OCI-LY7 (cell line): ENCODE measurements around the gene PRKAG2. TPM values are rescaled to one million over a fixed set of nuclear protein-coding genes. Genes with fewer than 3 reads are reported as not detected.

Experiments used
- BruUV-seq: library from RNA; stranded (reverse); fragments of 400-500 nt; replicated peaks from 2 replicates; lab custom pipeline; 2021; lab: Mats Ljungman, UMichigan
- CTCF ChIA-PET: fragments of 300-600 bp; sonication (Branson Sonifier 250); formaldehyde crosslinking; loops from one replicate; lab custom pipeline; 2022; ENCODE audit warnings: antibody characterized with exemption; ENCODE audit not compliant: unreplicated experiment; lab: Charles Lee
- POLR2A ChIA-PET: fragments of 300-600 bp; sonication (Branson Sonifier 250); formaldehyde crosslinking; loops from one replicate; lab custom pipeline; 2022; ENCODE audit warnings: antibody characterized with exemption; lab: Charles Lee
- DNase-seq: peaks from one replicate; pipeline ENCODE4 v3.0.0-alpha.2; 2015; ENCODE audit warnings: low spot score
- H2AFZ ChIP-seq: fragments of 200-600 bp; sonication (generic), shearing (Covaris generic); 2 replicates; pipeline ENCODE4 v1.6.1; 2014; ENCODE audit warnings: mild to moderate bottlenecking, antibody characterized with exemption, low read length, moderate library complexity
- H3K27ac ChIP-seq: fragments of 200-600 bp; sonication (generic); 2 replicates; pipeline ENCODE4 v1.5.1; 2014; ENCODE audit warnings: mixed run types, low read depth, mild to moderate bottlenecking, moderate library complexity, low read length, inconsistent platforms; ENCODE audit not compliant: poor library complexity, severe bottlenecking
- H3K36me3 ChIP-seq: fragments of 200-600 bp; sonication (generic); 2 replicates; pipeline ENCODE4 v1.6.1; 2014; ENCODE audit warnings: mild to moderate bottlenecking, antibody characterized with exemption, low read length, moderate library complexity, mixed read lengths; ENCODE audit not compliant: insufficient read depth
- H3K4me1 ChIP-seq: fragments of 200-600 bp; sonication (generic); 2 replicates; pipeline ENCODE4 v1.5.1; 2014; ENCODE audit warnings: mild to moderate bottlenecking, low read length; ENCODE audit not compliant: insufficient read depth, poor library complexity, severe bottlenecking
- H3K4me2 ChIP-seq: fragments of 200-600 bp; sonication (generic); 2 replicates; pipeline ENCODE4 v1.6.1; 2014; ENCODE audit warnings: mild to moderate bottlenecking, low read length
- H3K4me3 ChIP-seq: fragments of 200-600 bp; sonication (generic); 2 replicates; pipeline ENCODE4 v1.5.1; 2014; ENCODE audit warnings: mild to moderate bottlenecking, low read depth, low read length; ENCODE audit not compliant: poor library complexity, severe bottlenecking
- H3K79me2 ChIP-seq: fragments of 200-600 bp; sonication (generic); 2 replicates; pipeline ENCODE4 v1.6.1; 2016; ENCODE audit warnings: low read depth, mild to moderate bottlenecking, low read length, moderate library complexity, mixed read lengths; ENCODE audit not compliant: insufficient read depth
- H3K9me2 ChIP-seq: fragments of 200-600 bp; sonication (generic); 2 replicates; pipeline ENCODE4 v1.6.1; 2016; ENCODE audit warnings: mild to moderate bottlenecking, low read length, mixed read lengths; ENCODE audit not compliant: insufficient read depth
- H3K9me3 ChIP-seq: fragments of 200-600 bp; sonication (generic); 2 replicates; pipeline ENCODE4 v1.6.1; 2014; ENCODE audit warnings: mild to moderate bottlenecking, mixed run types, low read length, mixed read lengths
- H4K20me1 ChIP-seq: fragments of 200-600 bp; sonication (generic); 2 replicates; pipeline ENCODE4 v1.6.1; 2014; ENCODE audit warnings: mild to moderate bottlenecking, antibody characterized with exemption, low read length, moderate library complexity, mixed read lengths; ENCODE audit not compliant: insufficient read depth
- EZH2phosphoT487 ChIP-seq: fragments of 200-600 bp; sonication (generic); IDR thresholded peaks from 2 replicates; pipeline ENCODE4 v1.6.1; 2018; ENCODE audit warnings: low read depth, borderline replicate concordance, mild to moderate bottlenecking, mixed run types, antibody characterized with exemption, low read length, moderate library complexity, mixed read lengths
- intact Hi-C: fragments of 100-400 bp; cut with micrococcal nuclease; formaldehyde crosslinking; loops from one replicate; pipeline ENCODE4 v1.10.0; 2022; ENCODE audit not compliant: unreplicated experiment
- total RNA-seq, 2 experiments: library from RNA; depleted of rRNA in 1 of 2; stranded (reverse); fragments of >200 nt in 1 of 2; shearing (Covaris generic) in 1 of 2; gene quantifications; 2 replicates each; pipeline ENCODE4 v1.2.3, GENCODE V29; 2014 to 2022
- TF ChIP-seq, protein P1 (sequence below): fragments of 200-600 bp; sonication (generic); conservative IDR thresholded peaks from 2 replicates; pipeline ENCODE4 v1.5.1; 2014; ENCODE audit warnings: mild to moderate bottlenecking, antibody characterized with exemption, low read length, moderate library complexity, mixed read lengths

Gene PRKAG2
- total RNA-seq, 2 experiments from 2014 or later, result 1.2 to 5.1 TPM

DNA sequence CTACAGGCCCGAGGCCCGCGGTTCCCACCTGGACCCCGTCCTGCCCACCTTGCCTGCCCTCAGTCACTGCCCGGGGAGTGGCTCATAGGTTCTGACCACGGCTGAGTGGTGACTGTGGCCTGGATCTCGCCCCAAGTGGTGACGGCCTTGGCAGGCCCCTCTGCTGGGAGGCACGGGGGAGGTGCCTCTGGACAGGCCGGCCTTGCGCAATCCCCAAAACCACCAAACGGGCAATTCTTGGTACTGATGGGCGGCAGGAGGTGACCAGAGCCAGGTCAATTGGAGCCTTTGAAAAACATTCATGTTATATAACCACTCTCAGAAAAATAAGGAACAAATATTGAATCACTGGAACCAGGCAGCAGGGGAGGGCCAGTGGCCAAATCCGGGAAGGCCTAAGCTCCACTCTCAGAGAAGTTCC is 83.4 kb downstream of the PRKAG2 start:
- DNase-seq, result no peak
- no peaks in the 10 kb centered on the region for H4K20me1 ChIP-seq
- ChIA-PET CTCF (no interaction called here), POLR2A (no interaction called here)
- H3K4me3 ChIP-seq, result no peak overlapping the region
- H3K4me2 ChIP-seq, result no peak overlapping the region
- no peak overlapping the region for H3K27ac ChIP-seq
- no peak overlapping the region for H2AFZ ChIP-seq
- TF ChIP-seq EZH2phosphoT487, result no peak
- TF ChIP-seq, protein P1, sequence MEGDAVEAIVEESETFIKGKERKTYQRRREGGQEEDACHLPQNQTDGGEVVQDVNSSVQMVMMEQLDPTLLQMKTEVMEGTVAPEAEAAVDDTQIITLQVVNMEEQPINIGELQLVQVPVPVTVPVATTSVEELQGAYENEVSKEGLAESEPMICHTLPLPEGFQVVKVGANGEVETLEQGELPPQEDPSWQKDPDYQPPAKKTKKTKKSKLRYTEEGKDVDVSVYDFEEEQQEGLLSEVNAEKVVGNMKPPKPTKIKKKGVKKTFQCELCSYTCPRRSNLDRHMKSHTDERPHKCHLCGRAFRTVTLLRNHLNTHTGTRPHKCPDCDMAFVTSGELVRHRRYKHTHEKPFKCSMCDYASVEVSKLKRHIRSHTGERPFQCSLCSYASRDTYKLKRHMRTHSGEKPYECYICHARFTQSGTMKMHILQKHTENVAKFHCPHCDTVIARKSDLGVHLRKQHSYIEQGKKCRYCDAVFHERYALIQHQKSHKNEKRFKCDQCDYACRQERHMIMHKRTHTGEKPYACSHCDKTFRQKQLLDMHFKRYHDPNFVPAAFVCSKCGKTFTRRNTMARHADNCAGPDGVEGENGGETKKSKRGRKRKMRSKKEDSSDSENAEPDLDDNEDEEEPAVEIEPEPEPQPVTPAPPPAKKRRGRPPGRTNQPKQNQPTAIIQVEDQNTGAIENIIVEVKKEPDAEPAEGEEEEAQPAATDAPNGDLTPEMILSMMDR, result no peak
- H3K79me2 ChIP-seq, result no peaks in the 10 kb centered on the region
- intact Hi-C loops, result no loop called here
- H3K36me3 ChIP-seq, result no peaks in the 10 kb centered on the region
- H3K4me1 ChIP-seq, result no peaks in the 10 kb centered on the region
- no TSS peak for BruUV-seq
- H3K9me2 ChIP-seq, result no peaks in the 10 kb centered on the region
- no peaks in the 10 kb centered on the region for H3K9me3 ChIP-seq

DNA sequence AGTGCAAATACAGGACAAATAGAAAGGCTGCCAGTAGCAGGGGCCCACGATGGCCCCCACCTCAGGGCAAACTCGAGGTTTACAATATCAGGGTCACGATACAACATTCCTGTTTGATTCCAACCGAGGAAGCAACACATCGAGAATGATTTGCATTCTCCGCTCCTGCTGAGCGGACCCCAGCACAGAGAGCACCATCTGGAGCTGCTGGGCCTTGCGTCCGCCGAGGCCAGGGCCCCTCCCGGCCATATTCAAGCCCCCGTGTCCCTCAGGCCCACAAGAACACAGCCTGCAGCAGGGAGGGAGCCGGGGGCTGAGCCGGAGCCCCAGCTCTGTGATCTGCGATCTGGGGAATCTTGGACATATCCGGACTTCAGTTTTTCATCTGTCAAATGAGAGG is 84.3 kb downstream of the PRKAG2 start:
- no peak overlapping the region for H2AFZ ChIP-seq
- intact Hi-C loops, result no loop called here
- BruUV-seq, result no TSS peak
- H3K4me2 ChIP-seq, result no peak overlapping the region
- no peaks in the 10 kb centered on the region for H3K9me2 ChIP-seq
- no peak overlapping the region for H3K4me3 ChIP-seq
- no peak for TF ChIP-seq EZH2phosphoT487
- TF ChIP-seq, protein P1, result no peak
- ChIA-PET CTCF (no interaction called here), POLR2A (interaction anchor here (0.6 kb wide), 1 partner anchor 210 kb away, joined by 3 read pairs; no protein-coding TSS in a partner anchor)
- no peaks in the 10 kb centered on the region for H4K20me1 ChIP-seq
- no peaks in the 10 kb centered on the region for H3K79me2 ChIP-seq
- no peak for DNase-seq
- H3K36me3 ChIP-seq, result no peaks in the 10 kb centered on the region
- no peaks in the 10 kb centered on the region for H3K4me1 ChIP-seq
- no peaks in the 10 kb centered on the region for H3K9me3 ChIP-seq
- no peak overlapping the region for H3K27ac ChIP-seq

DNA sequence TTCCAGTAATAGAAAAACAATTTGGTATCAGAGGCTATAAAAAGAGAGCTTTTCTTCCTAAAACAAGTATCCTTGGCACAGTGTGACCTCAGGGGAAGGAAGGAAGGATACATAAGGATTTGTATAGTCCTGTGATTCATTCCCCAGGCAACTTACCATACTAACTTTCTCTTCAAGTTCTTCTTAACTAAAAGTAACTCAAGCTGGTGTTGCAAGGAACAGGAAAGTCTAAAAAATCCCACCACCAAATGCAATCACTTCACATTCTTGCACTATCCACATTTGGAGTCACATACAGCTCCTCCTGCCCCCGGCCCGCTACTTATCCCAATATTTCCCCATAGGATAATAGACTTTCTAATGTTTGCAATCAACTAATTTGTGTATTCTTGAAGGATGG is 84.8 kb downstream of the PRKAG2 start:
- Histone ChIP-seq H3K4me1 (no peaks in the 10 kb centered on the region), H3K9me2 (no peaks in the 10 kb centered on the region), H4K20me1 (no peaks in the 10 kb centered on the region), H3K36me3 (no peaks in the 10 kb centered on the region), H3K4me2 (no peak overlapping the region), H3K4me3 (no peak overlapping the region), H3K27ac (no peak overlapping the region), H3K9me3 (no peaks in the 10 kb centered on the region), H3K79me2 (no peaks in the 10 kb centered on the region), H2AFZ (no peak overlapping the region)
- TF ChIP-seq, protein P1, result no peak
- no peak for TF ChIP-seq EZH2phosphoT487
- intact Hi-C loops, result no loop called here
- no TSS peak for BruUV-seq
- ChIA-PET POLR2A (interaction anchor here (0.6 kb wide), 1 partner anchor 210 kb away, joined by 3 read pairs; no protein-coding TSS in a partner anchor), CTCF (no interaction called here)
- no peak for DNase-seq
